ENCODE data around the gene POLR2I. TPM values are rescaled to one million over a fixed set of nuclear protein-coding genes. Genes with fewer than 3 reads are reported as not detected.

Gene POLR2I
- total RNA-seq, 2 donors from 2014 or later: 22.1 to 32.6 TPM

DNA sequence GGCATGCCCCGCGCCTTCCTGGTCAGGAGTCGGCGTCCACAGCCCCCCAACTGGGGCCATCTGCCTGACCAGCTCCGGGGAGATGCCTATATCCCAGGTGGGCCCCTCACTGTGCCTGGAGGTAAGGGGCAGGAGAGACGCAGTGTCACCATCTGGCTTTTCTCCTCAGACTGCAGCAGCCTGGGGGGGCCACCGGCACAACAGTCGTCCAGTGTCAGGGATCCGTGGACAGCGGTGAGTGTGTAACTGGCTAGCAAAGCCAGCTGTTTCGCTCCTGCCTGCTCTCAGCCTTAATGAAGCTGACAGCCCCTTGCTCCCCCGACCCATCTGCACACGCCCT, 3.5 kb downstream of the POLR2I start:
- H3K4me3 ChIP-seq: no peak overlapping the region
- TF ChIP-seq CTCF (IDR thresholded peaks at IDR 0.05): no peak
- DNase-seq (ENCODE audit: low spot score) (no peak), ATAC-seq (ENCODE audit: insufficient number of reproducible peaks, low FRiP score, low read depth) (no peak)
- H3K27ac ChIP-seq: no peak overlapping the region
- peaks cover 12 to 17% of the 10 kb centered on the region in 2 donors for H3K4me1 ChIP-seq (ENCODE audit: control insufficient read depth in 1 of 2, low read depth in 2 of 2)
- no peaks in the 10 kb centered on the region for H3K27me3 ChIP-seq (replicated peaks; ENCODE audit: insufficient read depth)
- no peaks in the 10 kb centered on the region for H3K9me3 ChIP-seq
- peaks cover 12% of the 10 kb centered on the region for H3K36me3 ChIP-seq

DNA sequence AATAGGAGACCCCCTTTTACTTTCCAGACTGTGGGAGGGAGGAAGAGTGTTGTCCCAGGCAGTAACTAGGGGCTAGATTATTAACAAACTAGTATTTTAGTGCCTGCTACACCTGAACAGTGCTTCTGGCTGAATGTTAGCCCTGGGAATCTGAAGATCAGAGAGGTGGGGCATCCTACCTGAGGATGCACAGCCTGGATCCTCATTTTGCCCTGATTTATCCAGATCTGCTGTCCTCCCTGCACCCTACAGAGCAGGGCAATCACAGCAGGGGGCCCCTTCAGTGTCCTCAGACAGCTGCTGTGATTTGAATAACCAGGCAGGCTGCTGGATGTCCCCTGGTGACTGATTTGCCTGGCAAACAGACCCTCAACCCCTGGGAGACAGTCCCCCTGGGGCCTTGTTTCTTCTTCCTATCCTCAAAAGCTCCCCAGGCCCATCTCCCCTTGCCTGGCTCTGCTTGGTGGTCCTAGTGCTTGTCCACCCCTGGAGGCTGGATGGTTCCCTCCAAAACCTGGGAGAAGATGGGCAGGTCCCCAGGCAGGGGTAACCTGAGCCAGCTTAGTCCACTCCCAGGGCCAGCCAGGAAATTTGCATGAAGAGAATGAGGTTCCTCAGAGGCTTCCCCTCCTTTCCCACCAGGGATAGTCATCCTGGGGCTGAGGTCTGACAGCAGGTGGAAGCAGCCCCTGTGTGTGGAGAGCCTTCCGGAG, 4.0 kb downstream of the POLR2I start, which contains the start of gene OVOL3:
TSS of gene OVOL3 (plus strand) at position 657 of the 713 bp plus-strand sequence. CDS start 60 bp downstream, outside the sequence.
- no peak for TF ChIP-seq CTCF (IDR thresholded peaks at IDR 0.05)
- Histone ChIP-seq H3K36me3 (peaks cover 12% of the 10 kb centered on the region), H3K9me3 (no peaks in the 10 kb centered on the region), H3K27me3 (replicated peaks; ENCODE audit: insufficient read depth) (no peaks in the 10 kb centered on the region), H3K4me1 (ENCODE audit: control insufficient read depth in 1 of 2, low read depth in 2 of 2) (peaks cover 10 to 13% of the 10 kb centered on the region in 2 donors), H3K4me3 (no peak within 1 kb of the TSS), H3K27ac (no peak within 1 kb of the TSS)
- no peak for ATAC-seq (ENCODE audit: insufficient number of reproducible peaks, low FRiP score, low read depth)
- DNase-seq (ENCODE audit: low spot score): no peak

DNA sequence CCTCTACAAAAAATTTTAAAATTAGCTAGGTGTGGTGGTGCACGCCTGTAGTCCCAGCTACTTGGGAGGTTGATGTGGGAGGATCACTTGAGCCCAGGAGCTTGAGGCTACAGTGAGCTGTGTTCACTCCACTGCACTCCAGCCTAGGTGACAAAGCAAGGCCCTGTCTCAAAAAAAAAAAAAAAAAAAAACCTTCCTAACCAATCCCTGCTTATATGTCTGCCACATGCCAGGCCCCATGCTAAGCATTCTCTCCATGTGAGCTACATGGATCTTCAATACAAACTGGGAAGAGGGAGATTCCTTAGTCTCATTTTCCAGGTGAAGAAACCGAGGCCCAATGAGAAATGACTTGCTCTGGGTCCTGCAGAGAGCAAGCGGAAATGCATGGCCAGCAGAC, 6.0 kb downstream of the POLR2I start:
- no peak overlapping the region for H3K4me3 ChIP-seq
- DNase-seq (ENCODE audit: low spot score) (no peak), ATAC-seq (ENCODE audit: insufficient number of reproducible peaks, low FRiP score, low read depth) (no peak)
- H3K9me3 ChIP-seq: no peaks in the 10 kb centered on the region
- TF ChIP-seq CTCF (IDR thresholded peaks at IDR 0.05): no peak
- H3K27me3 ChIP-seq (replicated peaks; ENCODE audit: insufficient read depth): no peaks in the 10 kb centered on the region
- H3K36me3 ChIP-seq: peaks cover 12% of the 10 kb centered on the region
- H3K4me1 ChIP-seq (ENCODE audit: control insufficient read depth in 1 of 2, low read depth in 2 of 2): peaks cover 4 to 7% of the 10 kb centered on the region in 2 donors
- no peak overlapping the region for H3K27ac ChIP-seq

GRCh38 chr19:36106991-36107390, 7.7 kb downstream of the POLR2I start:
- ATAC-seq (ENCODE audit: insufficient number of reproducible peaks, low FRiP score, low read depth) (no peak), DNase-seq (ENCODE audit: low spot score) (no peak)
- no peaks in the 10 kb centered on the region for H3K27me3 ChIP-seq (replicated peaks; ENCODE audit: insufficient read depth)
- no peak overlapping the region for H3K27ac ChIP-seq
- H3K4me3 ChIP-seq: no peak overlapping the region
- peaks cover 6% of the 10 kb centered on the region for H3K36me3 ChIP-seq
- no peak for TF ChIP-seq CTCF (IDR thresholded peaks at IDR 0.05)
- no peaks in the 10 kb centered on the region for H3K9me3 ChIP-seq
- no peaks in the 10 kb centered on the region for H3K4me1 ChIP-seq (ENCODE audit: control insufficient read depth in 1 of 2, low read depth in 2 of 2)

DNA sequence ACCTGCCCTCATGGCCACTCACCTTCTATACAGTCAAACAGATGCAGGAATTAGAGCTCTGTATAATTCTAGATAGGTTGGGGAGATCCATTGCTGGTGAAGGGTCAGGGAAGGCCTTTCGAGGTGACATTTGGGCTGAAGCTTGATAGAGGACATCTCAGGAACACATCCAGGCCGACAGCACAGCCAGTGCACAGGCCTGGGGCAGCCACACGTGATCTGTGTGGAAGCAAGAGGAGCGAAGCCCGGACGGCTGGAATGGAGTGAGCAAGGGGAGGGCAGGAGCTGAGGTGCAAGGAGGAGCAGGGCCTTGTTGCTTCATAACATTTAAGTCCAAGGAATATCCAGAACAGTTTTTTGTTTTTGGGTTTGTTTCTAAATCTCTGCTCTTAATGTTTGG, 8.2 kb downstream of the POLR2I start:
- no peak overlapping the region for H3K27ac ChIP-seq
- H3K4me1 ChIP-seq (ENCODE audit: control insufficient read depth in 1 of 2, low read depth in 2 of 2): no peaks in the 10 kb centered on the region
- no peak for TF ChIP-seq CTCF (IDR thresholded peaks at IDR 0.05)
- no peaks in the 10 kb centered on the region for H3K27me3 ChIP-seq (replicated peaks; ENCODE audit: insufficient read depth)
- DNase-seq (ENCODE audit: low spot score) (no peak), ATAC-seq (ENCODE audit: insufficient number of reproducible peaks, low FRiP score, low read depth) (no peak)
- H3K4me3 ChIP-seq: no peak overlapping the region
- H3K9me3 ChIP-seq: no peaks in the 10 kb centered on the region
- peaks cover 6% of the 10 kb centered on the region for H3K36me3 ChIP-seq
